Measurements from ENCODE around the gene RIPOR2. TPM values are rescaled to one million over a fixed set of nuclear protein-coding genes. Genes with fewer than 3 reads are reported as not detected.

The RIPOR2 gene
- total RNA-seq, 1 experiment from 2014 or later: 22.9 TPM

DNA sequence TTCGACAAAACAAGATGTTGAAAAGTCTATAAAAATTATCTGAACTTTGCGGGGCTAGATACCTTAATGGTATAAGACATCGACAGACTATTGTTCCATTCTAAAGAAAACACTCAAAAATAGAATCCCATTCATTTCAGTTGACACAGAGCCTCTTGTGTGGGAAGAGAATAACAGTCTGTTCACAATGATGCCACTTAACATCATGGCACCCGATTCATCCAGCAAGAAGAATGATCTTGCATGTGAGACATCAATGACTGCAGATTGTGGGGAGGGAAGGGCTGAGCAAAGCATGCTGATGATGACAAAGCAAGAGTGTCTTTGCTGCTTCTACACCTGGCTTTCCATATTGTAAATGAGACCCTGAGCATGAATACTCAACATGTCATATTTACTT lies 87.3 kb downstream of the RIPOR2 start:
- DNase-seq (ENCODE audit: low read depth): no peak

DNA sequence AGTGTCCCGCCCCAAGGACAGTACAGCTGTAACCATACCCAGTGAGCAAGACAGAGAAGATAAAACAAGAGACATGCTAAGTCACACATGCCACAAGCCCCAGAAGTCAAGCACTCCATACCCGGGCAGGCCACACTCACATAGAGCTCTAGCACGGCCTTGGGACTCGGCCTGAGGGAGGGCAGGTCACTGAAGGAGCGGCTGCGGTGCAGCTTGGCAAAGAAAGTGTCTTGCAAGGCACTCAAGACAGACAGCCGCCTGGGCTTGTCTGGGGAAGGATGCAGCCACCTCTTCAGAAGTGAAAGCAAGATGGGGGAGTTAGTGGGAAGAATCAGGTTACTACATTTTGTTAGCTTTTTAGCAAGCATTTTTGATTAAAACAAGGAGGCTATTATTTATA lies 88.4 kb downstream of the RIPOR2 start:
- DNase-seq (ENCODE audit: low read depth): no peak

DNA sequence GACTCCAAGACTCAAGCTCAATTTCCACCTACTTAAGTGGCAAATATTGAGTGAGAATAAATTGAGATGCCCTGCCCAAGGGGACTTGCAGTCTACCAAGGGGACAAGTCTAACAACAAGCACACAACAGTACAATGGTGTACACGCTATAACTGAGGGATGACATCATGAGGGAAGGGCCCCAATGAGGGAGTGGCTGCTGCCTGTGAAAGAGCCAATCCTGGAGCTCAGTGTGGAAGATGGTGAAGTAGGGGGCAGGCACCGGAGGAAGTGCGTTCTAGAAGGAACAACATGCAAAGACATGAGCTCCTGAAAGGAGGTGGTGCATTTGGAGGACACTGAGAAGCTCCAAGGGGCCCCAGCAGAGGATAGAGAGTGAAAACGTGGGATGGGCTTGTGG lies 90.2 kb downstream of the RIPOR2 start:
- no peak for DNase-seq (ENCODE audit: low read depth)

DNA sequence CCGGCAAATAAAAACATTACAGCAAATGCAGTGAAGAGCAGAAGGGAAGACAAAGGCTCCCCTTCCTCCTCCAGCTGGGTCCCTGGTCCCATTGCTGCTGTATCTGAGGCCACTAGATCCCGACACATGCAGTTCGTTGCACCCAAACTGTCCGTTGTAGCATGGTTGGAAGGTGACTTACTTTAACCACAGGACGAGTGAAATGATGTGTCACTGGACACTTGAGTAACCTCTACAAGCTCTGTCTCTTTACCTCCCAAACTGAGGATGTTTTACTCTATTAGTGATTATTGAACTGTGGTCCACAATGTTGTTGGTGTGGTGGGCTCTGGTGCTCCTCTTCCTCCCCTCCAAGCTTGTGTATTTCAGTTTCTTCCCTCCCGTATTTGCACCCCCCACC lies 90.9 kb downstream of the RIPOR2 start:
- DNase-seq (ENCODE audit: low read depth): peak; percentile 34

DNA sequence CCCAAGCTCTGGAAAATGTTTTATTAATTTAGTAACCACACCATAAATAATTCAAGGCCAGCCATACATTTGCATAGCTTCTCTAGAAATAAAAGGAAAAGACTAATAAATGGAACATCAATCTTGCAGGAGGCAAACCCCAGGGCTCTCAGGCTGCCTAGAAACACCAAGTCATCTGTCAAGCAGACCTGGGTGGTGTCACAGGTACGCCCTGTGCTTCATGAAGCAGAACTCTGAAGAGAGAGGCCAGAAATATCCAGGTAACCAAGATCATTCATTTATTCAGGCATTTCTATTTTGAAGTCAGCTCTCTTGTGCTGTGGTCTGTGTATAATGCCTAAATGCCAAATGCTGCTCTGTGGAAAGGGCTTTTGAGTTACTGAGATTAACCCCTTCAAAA lies 91.7 kb downstream of the RIPOR2 start:
- DNase-seq (ENCODE audit: low read depth): no peak

DNA sequence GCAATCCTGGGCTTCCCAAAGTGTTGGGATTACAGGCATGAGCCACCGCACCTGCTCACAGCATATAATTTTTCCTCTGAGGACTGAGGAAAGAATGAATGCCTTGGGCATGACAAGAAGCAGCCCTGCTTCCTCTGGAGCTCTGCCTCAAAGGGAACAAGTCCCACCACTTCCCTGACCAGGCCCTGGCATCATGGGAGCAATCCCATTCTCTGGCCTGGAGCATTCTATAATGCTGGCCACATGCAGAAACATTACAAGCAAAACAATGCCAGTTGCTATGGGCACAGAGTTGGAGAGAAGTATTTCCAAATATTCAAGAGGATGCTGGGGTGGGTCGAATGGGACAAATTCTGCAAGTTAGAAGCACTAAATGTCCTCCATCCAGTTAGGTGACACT lies 95.6 kb downstream of the RIPOR2 start:
- peak; percentile 37 for DNase-seq (ENCODE audit: low read depth)

DNA sequence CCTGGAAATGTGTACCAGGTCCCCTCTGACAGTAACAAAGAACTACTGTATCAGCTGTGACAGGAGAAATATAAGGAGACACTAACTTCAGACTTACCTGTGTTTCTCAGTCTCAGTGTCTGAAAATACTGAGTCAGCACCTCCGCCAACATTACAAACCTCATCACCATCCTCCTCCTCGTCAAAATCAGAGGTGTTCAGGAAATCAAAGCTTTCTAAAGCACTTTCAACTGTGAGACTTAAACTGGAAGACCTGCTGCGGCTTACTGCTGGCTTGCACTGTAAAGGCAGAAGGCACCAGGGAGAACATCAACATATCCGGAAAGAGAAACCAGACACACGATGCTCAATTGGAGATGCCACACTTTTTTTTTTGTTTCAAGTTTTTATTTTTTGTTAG lies 96.8 kb downstream of the RIPOR2 start:
- no peak for DNase-seq (ENCODE audit: low read depth)

DNA sequence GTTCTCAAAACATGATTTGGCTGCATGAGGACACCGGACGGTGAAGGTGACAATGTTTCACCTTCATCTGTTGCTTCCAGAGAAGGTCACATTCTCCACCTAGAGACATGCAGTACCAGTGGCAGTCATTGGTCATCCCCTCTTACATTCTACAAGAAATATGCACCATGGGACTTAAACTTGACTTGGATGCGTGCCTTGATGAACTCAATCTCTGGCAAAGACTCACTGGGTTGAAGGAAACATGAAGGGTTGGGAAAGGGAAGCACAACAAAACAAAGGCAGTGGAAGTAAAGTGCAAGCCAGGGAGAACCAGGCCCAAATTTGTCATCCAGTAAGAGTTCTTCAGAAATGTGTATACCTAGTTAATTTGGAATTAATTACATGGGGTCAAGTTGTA lies 97.7 kb downstream of the RIPOR2 start:
- no peak for DNase-seq (ENCODE audit: low read depth)

DNA sequence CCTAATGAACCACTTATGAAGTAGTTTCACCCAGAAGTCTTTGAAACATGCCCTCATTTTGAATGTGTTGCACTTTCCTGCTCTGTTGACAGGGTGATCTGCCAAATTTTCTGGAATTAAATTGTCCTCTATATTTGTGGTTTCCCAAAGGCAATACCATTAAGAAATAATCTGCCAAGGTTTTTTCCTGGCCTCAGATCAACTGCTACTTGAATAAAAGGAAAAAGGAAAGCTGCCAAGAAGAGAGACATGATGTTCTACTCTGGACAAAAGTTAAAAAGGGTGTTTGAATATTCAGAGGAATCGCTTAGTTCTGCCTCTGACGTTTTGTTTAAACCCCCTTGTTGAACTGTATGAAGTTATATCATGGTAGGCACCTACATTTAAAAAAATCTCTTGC lies 99.7 kb downstream of the RIPOR2 start:
- DNase-seq (ENCODE audit: low read depth): no peak

DNA sequence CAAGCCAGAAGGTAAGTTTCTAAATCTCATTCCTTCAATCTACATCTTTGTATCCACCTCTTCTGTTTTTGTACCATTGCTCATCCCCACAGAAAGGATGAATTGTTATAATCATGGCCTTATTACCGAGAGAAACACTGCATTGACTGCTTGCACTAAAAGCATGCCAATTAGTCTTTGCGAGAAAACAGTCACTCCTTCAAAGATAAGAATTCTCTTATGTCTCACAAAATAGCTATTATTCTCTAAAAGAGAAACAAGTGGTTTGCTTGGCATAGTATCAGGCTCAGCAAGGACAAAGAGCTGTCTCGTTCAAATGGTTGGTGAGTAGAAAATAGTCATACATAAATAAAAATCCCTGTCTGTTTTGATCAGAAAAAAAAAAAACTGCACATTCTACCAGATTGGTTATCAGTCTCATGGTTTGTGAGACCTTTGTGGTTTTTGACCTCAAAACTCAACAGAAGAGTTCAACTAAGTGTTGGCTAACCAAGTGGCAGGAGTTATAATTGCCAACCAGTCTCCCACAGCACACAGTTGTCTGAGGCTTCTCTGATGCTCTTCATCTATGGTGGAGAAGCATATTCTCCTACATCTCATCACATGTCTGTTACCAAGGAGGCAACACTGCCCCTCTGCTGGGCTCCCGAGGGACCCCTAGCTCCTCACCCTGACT lies 101.9 kb downstream of the RIPOR2 start:
- no peak for DNase-seq (ENCODE audit: low read depth)

DNA sequence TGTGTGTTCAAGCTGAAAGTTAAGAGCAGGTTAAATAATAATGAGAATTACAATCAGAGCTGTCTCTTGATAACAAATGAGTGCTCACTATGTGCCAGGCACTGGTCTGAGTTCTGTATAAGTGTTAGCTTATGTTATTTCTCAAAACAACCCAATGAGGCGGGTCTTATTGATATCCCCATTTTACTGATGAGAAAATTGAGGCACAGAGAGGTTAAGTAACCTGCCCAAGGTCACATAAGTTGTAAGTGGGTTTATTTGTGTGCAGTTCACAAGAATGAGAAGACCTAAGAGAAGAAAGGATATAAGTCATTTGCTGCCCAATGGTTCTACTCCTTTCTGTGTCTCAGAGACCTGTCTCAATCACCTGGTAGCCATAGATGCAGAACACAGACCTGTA lies 103.0 kb downstream of the RIPOR2 start:
- DNase-seq (ENCODE audit: low read depth): no peak

DNA sequence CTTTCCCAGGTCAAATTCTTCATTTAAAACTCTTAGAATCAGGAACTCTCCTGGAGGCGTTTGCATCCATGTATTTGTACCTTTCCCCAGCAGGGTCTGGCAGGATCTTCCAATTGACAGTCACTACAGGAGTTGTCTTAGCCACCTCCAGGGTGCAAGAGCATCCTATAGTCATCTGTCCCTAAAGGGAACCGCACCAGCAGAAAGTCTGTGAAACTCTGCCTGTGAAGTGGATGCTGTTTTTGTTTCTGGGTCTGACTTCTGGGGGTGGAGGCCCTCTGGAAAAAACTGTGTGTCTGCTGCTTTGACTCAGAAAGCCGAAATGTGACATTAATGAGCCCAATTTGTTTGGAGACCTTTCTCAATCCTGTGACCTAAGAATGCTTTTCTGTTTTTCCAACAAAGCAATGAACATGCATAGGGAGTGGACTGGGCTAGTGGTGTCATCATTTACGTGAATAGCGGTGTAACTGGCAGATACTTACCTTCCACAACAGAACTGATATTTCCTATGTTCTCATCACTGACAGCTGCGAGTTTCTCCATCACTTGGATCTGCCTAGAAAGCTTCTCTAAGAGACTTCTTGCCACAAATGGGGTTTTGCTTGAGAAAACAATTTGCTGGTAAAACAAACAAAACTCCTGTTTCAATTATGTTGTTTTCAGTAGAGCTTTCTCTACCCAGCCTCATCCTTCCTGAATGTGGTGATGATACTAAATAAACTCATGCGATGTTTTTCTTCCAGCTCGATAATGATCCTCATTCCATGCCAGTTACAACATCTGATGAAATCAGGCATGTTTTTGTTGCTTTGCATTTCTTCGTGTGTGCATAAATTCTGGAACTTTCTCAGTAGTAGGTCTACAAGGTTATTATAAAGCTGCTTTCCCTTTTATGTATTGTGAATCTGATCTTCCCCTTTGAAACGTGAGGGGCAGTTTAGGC lies 103.7 kb downstream of the RIPOR2 start:
- no peak for DNase-seq (ENCODE audit: low read depth)

DNA sequence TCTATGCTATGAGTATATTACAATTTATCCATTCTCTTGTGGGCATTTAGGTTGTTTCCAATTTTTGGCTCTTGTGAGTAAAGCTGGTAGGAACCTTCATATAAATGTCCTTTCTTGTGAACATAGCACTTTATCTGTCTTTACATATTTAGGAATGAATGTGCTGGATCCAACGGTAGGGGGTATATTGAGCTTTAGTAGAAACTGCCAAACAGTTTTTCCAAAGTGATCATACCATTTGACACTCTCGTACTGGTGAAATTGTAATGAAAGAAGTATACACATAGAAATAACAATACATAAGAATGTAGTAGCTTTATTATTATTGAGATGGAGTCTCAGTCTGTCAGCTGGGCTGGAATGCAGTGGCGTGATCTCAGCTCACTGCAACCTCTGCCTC lies 106.1 kb downstream of the RIPOR2 start:
- no peak for DNase-seq (ENCODE audit: low read depth)

DNA sequence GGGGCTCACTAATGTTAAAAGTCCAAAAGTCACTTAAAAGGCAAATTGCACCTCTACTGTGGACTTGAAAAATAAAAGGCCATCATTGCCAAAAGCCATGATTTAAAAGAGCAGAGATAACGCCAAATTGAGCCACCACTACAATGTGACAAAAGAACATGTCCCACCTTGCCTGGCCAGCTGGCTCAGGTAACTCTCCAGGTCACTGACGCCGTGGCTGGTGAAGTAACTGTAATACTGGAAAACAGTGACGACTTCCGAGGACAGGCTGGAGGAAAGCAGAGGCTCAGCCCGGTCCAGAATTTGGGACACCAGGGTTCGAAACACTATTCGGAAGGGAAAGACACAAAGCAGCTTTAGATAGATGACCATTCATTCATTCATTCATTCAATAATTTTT lies 107.8 kb downstream of the RIPOR2 start:
- no peak for DNase-seq (ENCODE audit: low read depth)

DNA sequence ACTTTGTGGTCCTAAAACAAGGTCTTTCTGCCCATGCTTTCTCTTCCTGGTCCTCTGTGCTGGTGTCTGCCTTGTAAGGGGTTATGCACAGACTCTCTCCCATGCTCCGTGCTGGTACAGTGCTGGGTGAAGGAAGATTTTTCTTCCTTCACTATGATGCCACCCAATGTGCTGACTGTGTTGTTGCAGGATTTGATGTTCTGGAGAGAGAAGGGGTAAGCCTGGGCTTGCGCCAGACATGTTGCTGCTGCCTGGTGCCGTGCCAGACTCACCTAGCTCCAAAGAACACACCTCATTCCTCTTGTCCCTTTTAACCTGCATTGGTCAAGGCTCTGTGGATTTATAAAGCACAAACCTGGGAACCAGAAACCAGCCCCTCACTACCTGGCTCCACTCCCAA lies 108.6 kb downstream of the RIPOR2 start:
- no peak for DNase-seq (ENCODE audit: low read depth)

DNA sequence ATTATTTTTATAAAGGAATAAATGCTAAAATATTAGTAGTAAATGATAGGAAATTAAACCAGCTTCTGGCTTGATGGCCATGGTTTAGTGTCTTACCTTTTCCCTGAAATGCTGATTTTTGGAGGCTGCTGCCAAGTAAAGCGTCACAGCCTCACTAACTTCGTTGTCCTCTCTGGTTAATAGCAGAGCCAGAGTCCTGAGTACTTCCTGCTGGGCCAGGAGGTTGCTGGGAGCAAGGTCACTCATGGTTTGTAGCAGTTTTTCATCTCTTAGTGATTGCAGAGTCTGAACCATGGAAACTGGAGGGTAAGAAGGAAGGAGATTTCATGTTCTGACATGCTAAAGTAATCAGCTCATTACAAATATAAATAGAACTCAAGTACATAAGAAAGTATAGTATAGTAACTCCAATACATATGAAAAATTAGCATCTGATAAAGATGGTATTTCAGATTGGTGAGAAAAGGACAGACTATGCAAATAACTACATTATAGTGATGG lies 110.6 kb downstream of the RIPOR2 start:
- DNase-seq (ENCODE audit: low read depth): no peak

DNA sequence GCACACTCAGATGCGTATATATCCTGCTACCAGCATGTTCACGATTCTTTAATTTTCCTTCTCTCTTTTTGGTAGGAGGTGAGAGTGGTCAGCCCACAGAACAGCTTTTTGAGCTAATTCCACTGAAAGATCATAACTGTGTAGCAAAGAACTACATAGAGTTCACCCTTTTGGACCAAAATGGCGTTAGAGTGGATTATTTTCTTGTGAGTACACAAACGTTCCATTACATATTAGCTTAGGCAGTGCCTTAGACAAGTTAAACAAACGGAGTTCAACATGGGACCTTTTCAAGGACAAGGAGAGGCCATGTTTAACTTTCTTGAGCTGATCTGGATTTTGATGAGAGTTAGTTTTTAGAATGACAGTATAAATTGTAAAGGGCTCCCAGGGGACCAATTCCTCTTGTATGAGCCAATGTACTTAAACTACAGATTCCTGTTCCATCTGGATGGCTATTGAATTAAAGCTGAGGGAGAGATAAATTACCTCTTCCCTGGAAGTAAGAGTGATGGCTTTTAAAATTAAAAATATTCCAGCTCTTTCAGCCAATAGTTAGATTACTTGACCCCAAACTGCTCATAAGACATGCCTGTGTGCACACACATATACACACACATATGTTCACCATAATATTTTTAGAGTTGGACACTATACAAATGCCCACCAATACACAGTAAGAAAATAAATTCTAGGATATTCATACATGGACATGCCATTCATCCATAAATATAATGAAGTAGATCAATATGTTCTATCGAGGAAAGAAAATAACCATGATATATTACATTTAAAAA lies 111.4 kb downstream of the RIPOR2 start:
- no peak for DNase-seq (ENCODE audit: low read depth)

DNA sequence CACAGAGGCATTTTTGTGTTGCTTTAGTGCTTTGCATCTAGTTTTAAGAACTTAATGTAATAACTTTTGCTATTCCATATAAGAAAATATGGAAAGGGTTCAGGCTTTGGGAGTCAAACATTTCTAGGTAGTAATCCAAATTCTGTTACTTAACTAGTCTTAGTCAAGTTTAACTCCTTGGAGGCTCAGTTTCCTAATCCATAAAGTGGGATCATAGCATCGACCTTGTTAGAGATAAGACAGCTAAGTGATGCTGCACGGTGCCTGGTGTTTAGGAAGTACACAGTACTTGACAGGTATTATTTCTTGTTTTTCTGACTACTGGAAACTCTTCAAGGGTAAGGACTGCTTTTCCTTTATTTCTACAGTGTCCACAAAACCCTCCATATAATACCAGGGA lies 112.6 kb downstream of the RIPOR2 start:
- no peak for DNase-seq (ENCODE audit: low read depth)

DNA sequence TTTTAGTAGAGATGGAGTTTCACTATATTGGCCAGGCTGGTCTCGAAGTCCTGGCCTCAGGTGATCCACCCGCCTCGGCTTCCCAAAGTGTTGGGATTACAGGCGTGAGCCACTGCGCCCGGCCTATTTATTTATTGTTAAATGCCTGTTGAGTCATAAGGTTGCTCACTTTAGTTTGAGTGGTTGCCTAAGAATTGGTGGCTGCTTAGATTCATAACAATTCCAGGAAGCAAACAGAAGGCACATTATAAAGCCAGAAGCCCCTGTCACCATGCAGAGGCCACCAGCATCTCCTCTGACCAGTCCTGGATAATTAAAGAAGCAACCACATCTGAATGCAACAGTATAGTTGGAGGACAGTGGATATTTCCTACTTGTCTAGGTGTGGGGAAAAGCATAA lies 113.1 kb downstream of the RIPOR2 start:
- peak; percentile 85 for DNase-seq (ENCODE audit: low read depth)

DNA sequence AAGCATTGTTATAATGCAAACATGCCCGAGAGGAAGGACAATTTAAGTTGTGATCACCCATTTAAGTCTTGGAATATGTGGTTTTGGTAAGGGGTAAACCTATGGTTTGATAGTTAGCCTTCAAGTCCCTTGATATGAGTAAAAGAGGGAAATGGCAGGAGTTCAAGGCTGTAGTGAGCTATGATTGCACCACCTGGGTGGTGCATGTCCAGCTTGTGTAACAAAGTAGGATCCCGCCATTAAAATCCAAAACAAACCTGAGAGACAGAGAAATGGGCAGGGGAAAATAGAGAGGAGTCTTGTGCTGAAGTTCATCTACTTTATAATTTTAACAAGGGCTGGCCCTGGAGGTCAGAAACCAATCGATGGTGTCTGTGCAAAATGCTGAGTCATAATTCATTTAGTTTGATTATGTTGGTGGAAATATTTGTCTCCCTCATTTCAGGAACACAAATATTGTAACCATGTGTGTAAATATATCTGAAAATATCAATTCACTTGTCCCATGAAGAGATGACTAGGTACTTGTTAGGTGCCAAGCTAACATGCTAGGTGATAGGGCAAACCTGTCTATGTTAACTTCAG lies 113.8 kb downstream of the RIPOR2 start:
- no peak for DNase-seq (ENCODE audit: low read depth)

DNA sequence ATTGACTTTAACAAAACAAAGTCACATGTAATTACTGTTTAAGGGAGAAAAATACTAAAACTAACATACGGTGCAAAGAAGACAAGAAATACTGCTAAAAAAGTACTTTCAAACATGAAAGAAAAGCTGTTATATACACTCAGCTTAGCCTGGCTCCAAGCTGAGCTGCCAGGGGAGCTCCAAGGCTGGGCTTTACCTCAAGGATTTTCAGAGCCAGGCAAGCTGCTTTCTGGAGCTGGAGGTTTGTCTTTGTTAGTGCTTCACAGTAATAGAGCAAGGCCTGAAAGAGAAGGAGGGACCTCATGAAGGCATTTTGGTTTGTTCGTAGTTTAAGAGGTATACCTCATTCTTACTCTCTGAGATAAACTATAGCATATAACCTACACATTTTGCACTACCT lies 117.4 kb downstream of the RIPOR2 start:
- no peak for DNase-seq (ENCODE audit: low read depth)

DNA sequence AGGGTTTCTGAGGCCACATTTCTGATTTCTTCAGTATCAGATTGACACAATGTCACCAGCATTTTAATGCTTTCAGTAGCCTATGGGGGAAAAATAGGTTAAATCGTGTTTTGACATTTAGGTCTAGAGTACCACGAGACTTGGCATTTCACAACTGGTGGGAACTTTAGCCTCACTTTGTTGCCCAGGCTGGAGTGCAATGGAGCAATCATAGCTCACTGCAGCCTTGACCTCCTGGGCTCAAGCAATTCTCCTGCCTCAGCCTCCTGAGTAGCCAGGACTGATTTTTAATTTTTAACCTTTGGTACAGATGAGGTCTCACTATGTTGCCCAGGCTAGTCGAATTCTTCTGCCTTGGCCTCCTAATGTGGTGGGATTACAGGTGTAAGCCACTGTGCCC lies 126.0 kb downstream of the RIPOR2 start:
- DNase-seq (ENCODE audit: low read depth): no peak

All from M059J (cell line).